NCI-H82 treated with DMSO at 0.1 percent for 48 hours (cell line): ENCODE measurements around the gene TMEM272.

Experiments
- DNase-seq: peaks from one replicate; lab custom pipeline; 2025; ENCODE audit not compliant: unreplicated experiment; lab: John Stamatoyannopoulos, UW

The TMEM272 gene

GRCh38 chr13:51783428-51784094, 61.4 kb downstream of the TMEM272 start:
- DNase-seq, result peak; percentile 79

GRCh38 chr13:51782026-51782710, 62.8 kb downstream of the TMEM272 start:
- DNase-seq, result no peak

- no peak for DNase-seq
These were observed 63.5 kb downstream of the TMEM272 start for GRCh38 chr13:51781246-51782022.

GRCh38 chr13:51780099-51780498, 64.9 kb downstream of the TMEM272 start:
- no peak for DNase-seq

- DNase-seq, result no peak
These were observed 66.6 kb downstream of the TMEM272 start for GRCh38 chr13:51778392-51778791.

GRCh38 chr13:51777921-51778320, 67.1 kb downstream of the TMEM272 start:
- DNase-seq, result no peak

GRCh38 chr13:51776179-51776578, 68.8 kb downstream of the TMEM272 start:
- no peak for DNase-seq

- no peak for DNase-seq
These were observed 71.5 kb downstream of the TMEM272 start for GRCh38 chr13:51773515-51773914.

- DNase-seq, result no peak
These were observed 72.2 kb downstream of the TMEM272 start for GRCh38 chr13:51772781-51773180.

GRCh38 chr13:51772105-51772455, 72.9 kb downstream of the TMEM272 start:
- no peak for DNase-seq

- no peak for DNase-seq
These were observed 73.4 kb downstream of the TMEM272 start for GRCh38 chr13:51771418-51772104.

GRCh38 chr13:51770681-51771417, 74.1 kb downstream of the TMEM272 start:
- no peak for DNase-seq

- DNase-seq, result no peak
These were observed 74.8 kb downstream of the TMEM272 start for GRCh38 chr13:51770160-51770559.

- DNase-seq, result no peak
These were observed 75.4 kb downstream of the TMEM272 start for GRCh38 chr13:51769455-51770127.

GRCh38 chr13:51768976-51769375, 76.0 kb downstream of the TMEM272 start:
- DNase-seq, result no peak

GRCh38 chr13:51768378-51768921, 76.5 kb downstream of the TMEM272 start:
- no peak for DNase-seq

- no peak for DNase-seq
These were observed 77.9 kb downstream of the TMEM272 start for GRCh38 chr13:51767100-51767499.

- DNase-seq, result no peak
These were observed 79.8 kb downstream of the TMEM272 start for GRCh38 chr13:51765142-51765515.

GRCh38 chr13:51764184-51765141, 80.5 kb downstream of the TMEM272 start:
- DNase-seq, result no peak
